ENCODE measurements around the gene TBC1D22A.

GRCh38 chr22:46914481-46914880 lies 152.0 kb downstream of the TBC1D22A start:
- no peak for TF ChIP-seq POLR2A (IDR thresholded peaks at IDR 0.05)
- no peak for TF ChIP-seq CTCF (IDR thresholded peaks at IDR 0.05)

Data from heart left ventricle (tissue), 13 donors.